Activated CD8-positive, alpha-beta memory T cell treated with anti-CD3 and anti-CD28 coated beads, Interleukin-2, amount 50 U/mL, for 24 hours (primary cell): ENCODE results near the gene DNAJC1.

Source experiments
- DNase-seq: peaks from one replicate; pipeline ENCODE4 v3.0.0-alpha.2; 2020; ENCODE audit errors: extremely low read depth

The DNAJC1 gene

DNA sequence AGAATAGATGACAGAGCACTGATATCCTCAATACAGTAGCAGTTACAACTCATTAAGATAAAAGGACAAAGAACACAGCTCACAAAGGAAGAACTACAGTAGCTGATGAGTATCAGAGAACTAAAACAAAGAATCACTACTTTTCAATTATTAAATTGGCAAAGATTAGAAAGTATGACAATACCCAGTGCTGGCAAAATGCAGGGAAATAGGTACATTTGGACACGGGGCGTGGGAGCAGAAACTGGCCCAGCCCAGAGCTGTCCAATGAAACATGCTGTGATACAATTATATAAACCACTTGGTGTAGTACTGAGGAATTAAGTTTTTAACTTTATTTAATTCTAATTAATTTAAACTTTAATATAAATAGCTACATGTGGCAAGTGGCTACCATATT, 243.2 kb downstream of the DNAJC1 start:
- DNase-seq: no peak

DNA sequence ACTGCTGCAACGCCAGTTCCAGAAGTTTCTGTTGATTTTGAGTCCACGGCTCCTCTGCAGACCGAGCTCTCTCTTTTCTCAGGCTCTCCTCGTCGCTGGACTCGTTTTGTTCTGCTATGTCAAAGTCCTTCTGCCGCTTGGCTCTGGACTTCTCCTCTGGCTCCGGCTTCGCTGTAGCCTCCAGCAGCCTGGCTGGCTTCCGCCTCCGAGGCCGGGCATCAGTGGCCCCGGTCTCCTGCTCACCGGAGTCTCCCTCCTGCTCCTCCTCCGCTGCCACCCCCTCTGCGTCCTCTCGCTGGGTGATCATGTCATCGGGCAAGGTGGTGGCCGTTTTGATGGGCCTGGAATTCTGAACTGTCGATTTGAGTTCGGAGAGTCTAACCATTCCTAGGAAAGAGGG, 244.3 kb downstream of the DNAJC1 start:
- DNase-seq: no peak

DNA sequence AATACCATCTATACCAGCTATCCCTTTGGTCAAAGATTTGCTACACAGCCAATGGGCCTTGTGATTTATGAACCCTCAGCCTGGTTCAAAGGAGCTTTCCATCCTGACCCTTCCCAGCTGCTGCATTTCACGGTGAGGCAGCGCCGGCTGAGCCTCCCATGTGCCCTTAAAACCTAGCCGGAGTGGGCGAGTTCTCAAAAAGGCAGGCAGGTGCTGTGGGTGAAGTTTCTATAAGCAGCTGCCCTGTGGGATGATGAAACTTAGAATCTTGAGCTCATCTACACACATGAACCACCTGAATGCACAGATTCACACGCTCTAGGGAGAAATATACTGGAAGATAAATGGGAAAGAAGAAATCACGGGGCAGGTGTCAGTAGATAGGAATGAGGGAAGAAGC, 244.8 kb downstream of the DNAJC1 start:
- no peak for DNase-seq

DNA sequence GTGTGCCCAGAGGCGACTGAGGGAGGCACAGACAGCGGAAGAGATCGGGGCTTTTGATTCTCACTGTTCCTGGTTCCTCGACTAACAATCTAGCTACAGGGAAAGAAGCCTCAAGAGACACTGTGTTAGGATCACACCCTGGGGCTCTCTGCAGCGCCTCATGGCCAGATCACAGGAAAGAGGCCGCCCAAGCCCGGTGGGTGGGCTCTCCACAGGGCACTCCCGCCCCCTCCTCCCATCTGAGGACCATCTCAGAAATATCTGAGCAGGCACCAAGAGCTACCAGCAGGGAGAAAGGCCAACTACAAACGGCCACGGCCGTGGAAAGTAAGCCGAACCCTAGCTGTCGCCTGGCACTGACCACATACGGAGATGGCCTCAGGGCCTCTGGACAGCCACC, 245.3 kb downstream of the DNAJC1 start:
- no peak for DNase-seq

DNA sequence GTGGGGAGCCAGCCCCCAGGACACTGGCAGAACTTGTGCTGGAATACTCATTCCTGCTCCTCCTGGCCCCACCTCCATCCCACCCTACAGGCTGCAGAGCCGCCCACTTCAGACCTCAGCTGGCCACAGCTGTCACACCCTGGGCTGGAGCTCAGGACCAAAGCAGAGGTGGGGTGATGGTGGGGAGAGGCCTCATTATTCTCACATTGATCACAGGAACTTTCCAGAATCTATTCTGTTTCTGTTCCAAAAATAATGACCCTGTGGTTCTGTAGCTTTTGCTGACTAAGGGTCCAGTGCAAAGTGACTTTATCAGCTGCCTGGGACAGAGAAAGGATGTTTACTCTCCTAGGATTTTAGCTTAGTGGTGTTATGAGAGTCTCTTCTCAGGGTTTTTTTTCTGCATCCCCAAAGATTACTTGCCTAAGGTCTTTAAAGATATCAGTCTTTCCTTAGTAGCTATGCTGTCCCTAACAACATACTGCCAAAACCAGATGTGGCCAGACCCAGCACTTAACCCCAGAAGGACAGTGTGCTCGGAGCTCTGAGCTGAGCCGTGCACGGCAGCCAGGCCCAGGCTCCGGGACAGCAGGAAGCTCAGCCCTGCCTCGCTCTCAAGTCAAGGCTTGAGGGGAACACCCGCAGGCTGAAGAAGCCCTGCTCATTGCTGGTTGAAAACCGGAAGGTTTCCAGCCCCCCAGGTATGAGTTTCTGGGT, 246.2 kb downstream of the DNAJC1 start:
- no peak for DNase-seq

DNA sequence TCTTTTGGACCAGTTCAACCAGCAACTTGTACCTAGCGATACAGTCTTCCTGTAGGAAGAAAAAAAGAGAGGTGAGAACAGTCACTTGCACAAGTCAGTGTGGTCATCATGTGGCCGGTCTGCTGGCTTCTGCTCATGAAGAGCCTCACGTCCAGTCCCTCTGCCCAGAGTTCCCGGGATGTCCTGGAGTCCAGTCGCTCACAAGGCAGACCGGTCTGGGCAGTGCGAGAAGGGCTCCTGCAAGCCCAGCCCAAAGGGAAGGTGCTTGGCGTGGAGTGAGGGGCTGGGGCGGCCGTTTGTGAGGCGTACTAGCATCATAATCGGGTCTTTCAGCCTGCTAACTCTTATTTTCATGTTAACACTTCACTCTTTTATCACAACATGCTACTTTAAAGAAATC, 246.8 kb downstream of the DNAJC1 start:
- no peak for DNase-seq

DNA sequence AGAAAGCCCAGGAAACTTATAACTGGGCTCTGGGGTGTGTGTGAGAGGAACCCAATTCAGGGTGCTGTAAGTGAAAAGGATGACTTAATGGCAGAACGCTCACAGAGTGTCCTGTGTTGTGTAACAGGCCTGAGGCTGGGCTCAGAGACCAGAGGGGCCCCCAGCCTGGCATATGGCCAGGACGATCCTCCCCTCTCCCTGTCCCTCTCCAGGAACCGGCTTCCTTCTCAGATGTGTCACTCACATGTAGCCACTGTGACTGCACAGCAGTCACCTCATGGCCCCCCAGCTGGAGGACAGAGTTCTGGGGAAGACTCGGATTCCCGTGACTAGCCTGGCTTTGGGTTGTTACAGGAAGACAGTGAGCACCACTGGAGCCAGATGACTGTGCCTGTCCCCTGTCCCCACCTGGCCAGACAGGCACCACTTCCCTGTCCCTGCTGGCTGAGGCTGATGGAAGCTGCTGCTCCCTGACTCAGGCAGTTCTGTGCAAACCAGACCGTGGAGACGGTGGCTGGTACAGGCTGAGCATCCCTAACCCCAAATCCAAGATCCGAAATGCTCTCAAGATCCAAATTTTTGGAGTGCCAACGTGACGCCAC, 249.0 kb downstream of the DNAJC1 start:
- DNase-seq: no peak

DNA sequence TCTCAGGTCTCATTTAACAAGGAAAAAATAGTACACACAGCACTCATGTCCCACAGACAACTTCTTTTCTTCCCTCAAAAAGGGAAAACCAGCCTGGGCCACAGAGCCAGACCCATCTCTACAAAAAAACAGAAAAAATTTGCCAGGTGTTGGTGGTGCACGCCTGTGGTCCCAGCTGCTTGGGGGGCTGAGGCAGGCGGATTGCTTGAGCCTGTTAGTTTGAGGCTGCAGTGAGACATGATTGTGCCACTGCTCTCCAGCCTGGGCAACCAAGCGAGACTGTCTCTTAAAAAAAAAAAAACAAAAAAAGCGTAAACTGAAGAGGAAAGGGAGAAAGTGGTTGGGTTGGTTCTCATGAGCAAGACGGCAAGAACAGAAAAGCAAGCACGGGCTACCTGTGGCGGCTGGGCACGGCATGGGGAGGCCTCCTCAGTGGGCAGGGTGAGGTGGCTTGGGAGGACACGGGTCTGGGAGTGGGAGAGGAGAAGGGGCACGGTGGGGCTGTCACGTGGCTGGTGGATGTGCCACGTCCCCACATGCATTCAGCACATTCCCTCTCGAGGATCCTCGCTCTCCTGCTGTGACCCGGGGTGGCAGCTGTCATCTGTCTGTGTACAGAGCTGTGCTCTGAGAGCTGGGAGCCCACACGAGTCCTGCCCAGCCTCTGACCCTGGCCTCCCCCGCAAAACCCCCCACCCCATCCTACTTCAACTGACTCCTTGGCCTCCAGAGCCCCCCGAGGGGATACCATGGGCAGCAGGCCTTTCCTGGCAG, 249.8 kb downstream of the DNAJC1 start:
- no peak for DNase-seq

DNA sequence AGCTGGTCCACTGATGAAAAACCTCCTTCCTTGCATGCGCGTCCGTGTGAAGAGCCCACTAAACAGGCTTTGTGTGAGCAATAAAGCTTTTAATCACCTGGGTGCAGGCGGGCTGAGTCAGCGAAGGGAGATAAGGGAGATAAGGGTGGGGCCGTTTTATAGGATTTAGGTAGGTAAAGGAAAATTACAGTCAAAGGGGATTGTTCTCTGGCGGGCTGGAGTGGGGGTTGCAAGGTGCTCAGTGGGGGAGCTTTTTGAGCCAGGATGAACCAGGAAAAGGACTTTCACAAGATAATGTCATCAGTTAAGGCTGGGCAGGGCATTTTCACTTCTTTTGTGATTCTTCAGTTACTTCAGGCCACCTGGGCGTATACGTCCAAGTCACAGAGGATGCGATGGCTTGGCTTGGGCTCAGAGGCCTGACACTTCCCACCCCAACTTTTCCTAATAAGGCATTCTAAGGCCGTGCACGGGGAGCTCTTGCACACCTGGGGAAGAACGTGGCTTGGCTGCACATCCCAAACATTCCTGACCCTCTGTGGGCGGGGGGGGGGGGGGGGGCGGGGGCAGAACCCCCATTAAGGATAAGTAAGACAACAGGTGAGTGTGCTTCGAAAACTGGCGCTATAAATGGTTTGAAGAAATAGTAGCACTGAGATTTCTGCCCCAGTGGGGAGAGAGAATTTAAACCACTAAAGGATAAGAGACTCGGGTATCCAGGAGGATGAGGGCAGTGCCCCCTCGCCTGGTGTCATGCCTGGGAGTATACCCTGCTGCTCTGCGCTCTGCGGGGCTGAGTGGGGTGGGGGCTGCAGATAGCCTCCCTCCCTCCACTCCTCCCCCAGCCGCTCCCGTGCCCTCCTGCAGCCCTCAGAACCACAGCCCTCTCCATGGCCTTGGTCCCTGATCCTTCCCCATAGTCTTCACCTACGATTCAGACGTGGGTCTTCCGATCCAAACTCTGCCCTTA, 251.9 kb downstream of the DNAJC1 start:
- no peak for DNase-seq

DNA sequence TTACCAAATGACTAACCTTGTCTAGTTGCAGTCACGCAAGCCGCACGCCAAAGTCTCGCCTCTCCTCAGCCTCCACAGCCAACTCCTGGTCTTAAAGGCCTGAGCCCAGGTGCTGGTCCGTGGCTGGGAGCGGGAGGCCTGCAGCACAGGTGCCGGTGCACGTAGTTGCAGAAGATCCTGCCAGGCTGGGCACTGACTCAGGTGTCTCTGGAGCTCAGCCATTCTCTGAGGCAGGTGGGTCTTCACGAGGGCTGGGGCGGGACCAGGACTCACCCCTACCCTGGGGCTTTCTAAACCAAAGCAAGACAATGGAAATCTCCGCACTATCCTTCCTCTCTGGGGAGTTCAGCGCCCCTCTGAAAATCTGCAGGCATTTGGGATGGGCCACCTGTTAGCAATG, 253.1 kb downstream of the DNAJC1 start:
- DNase-seq: no peak

DNA sequence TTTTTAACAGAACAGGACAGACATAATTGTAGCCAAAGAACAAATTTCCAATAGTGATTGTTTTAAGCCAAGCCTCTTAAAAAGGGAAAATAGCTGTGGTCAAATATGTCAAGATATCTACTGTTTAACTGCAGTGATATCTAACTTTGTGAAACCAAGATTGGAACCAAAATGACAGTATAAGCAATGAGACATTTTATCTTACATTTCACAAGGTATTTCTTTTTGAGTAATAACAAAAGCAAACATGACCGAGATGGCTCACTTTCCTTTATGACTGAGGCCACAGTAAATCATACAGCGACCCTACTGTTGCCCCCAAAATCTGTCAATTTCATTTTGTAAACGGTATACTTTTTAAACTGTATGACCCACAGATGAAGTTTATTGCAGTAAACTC, 253.7 kb downstream of the DNAJC1 start:
- no peak for DNase-seq

DNA sequence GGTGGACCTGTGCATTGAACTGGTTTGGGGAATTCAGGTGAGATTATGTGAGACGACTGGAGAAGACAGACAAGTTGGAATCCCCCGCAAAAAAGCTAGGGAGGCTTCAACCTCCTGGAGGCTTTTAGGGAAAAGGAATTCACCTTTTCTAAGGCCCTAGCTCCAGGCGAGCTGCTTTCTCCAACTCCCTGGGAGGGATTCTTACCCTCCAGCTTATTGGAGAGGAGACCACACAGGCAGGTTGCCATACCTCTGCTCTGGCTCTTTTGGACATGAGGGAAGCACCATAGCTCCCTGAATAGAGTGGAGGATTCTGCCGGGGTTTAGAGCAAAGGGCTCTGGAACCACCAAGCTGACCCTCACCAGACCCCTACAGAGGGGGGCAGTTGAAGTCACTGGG, 255.7 kb downstream of the DNAJC1 start:
- no peak for DNase-seq

DNA sequence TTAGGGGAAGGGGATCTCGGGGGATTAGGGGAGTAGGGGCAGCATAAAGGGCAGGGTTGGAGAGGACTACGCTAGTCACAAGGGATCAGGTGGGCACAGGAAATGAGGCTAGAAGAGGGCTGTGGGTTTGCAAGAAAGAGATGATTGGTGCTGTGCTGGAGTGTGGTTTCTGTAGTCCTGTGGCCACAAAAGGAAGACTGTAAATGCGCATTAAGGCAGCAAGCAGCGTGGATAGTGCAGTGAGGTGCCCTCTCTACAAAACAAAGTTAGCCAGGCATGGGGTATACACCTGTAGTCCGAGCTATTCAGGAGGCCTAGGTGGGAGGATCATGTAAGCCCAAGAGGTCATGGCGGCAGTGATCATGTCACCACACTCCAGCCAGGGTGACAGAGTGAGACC, 257.4 kb downstream of the DNAJC1 start:
- DNase-seq: no peak

DNA sequence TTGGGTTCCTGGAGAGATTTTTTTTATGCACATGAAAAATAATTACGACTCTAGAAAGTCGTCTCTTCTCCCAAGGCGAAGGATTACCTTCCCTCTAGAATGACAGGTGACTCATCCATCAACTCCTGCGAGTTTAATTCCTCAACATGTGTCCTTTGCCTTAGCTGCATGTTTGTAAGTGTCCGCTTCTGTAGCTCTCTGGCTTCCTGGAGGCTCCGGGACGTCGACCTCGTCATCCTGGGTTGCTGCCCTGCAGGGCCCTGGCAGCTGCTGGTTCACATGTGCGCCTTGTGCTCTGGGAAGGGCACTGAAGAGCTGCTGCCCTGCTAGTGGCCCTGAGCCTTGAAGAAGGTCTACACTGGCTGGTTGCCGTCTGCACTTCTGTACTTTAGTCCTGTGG, 259.3 kb downstream of the DNAJC1 start:
- no peak for DNase-seq

DNA sequence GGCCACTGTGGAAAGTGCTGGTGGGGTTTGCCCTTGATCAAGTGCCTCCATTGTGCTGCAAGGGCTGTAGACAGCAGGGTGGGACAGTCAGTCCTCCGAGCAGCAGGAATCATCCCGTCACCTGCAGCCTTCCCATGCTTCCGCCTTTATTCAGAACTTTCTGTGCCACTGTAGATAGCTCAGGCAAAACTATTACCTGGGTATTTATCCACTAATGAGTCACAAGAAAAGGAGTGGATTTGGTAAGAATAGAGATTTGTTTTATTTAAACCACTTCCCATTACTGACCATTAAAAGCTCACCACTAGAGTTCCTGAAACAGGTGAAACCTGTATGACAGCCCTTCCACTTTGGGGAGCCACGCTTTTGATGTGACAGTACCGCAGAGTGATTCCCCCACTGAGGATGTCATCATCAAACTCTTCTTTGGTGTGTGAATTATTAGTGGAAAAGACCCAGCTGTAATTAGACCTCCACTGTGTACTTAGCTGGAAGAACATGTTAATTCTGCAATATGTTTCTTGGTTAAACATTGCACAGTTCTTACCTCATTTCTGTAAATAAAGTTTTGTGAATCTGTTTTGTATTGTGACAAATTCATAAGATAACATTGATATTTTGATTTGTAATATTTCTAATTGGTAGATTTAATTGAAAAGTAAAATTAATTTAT, 260.7 kb downstream of the DNAJC1 start:
- DNase-seq: no peak

DNA sequence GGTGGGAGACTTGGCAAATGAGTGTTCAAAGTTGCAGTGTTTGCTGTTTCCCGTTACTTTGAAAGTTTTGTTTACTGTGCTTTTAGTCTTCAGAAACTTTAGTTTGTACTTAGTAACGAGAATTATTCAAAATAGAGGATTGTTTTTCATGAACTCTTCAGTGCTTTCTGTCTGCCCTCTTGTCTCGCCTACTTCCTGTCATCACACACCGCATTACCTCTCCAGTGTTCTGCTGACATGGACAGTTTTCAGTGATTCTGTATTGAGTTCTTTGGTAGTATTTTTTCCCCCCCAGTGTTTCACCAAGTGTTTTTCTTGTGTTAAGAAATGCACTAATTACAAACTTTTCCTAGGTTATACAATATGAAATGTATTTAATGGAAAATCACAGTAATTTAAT, 262.5 kb downstream of the DNAJC1 start:
- no peak for DNase-seq

DNA sequence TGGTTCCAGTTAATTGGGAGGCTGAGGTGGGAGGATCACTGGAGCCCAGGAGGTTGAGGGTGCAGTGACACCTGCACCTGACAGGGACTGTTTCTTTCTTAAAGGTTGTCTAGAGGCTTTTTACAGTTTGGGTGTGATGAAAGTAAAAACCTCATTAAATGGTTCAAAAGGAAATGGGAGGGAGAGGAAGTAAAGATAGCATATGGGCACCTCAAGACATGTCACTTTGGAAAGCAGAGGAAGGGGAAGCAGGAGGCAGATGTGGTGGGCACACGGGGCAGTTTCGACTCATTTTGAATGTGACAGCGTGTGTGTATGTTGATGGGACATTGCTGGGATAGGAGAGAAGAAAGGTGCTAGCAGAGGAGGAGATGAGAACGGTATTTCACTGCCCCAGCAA, 266.4 kb downstream of the DNAJC1 start:
- no peak for DNase-seq

DNA sequence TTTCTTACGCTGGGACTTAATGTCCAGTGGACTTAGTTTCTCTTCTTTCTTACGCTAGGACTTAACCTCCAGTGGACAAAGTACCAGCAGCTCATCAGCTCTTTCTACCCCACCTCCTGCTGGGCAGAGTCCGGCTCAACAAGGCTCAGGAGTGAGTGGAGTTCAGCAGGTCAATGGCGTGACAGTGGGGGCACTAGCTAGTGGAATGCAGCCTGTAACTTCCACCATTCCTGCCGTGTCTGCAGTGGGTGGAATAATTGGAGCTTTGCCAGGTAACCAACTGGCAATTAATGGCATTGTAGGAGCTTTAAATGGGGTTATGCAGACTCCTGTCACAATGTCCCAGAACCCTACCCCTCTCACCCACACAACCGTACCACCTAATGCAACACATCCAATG, 269.8 kb downstream of the DNAJC1 start:
- DNase-seq: no peak

DNA sequence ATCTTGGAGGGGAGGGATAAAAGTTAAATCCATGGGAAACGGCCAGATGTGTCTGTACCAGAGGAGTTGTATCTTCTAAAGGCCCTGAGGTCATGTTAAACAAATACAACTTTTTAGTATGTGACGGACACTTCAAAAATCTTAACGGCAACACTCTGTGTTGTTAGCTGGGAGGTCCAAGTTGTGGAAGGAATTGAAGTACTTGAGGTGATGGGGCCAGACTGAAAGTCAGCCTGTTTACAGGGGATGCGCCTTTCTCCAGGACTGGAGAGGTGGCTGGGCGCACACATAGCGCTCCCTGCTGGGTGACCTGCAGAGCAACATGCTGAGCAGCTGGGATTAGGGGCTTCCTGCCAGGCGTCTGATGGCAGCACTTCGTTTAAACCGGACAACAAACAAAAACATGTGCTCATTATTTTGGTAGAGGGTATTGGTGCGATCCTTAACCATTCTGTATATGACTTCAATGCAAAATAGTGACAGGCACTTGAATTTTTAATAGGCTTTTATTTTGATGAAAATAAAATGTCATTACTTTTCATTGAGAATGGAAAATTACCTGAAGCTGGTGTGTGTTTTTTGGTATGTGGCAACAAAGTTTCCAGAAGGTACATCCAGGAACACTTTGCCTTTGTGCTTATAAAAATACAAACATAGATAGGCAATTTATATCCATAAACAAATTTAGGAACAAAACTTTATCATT, 271.3 kb downstream of the DNAJC1 start:
- DNase-seq: no peak

DNA sequence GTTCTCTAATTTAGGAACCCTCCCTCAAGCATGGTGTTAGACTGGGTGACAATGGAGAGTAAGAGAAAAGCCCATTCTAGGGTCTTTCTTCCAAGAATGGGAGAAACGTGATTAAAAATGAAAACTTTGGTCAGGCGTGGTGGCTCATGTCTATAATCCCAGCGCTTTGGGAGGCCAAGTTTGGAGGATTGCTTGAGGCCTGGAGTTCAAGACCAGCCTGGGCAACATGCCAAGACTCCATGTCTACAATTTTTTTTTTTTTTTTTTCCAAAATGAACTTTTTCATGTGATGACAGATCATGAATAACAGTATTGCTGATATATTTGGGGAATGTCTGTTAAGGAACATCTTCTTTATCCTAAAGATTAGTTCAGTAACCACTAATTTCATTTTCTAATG, 274.9 kb downstream of the DNAJC1 start:
- DNase-seq: no peak
